Central memory CD4-positive, alpha-beta T cell (primary cell): ENCODE data around the gene GHDC.
"Not testable (repeated sequence)": the region's sequence is repeated elsewhere in the genome, so short reads cannot be mapped to it uniquely, and the experiment has no call there.

Source experiments
- DNase-seq: peaks from one replicate; pipeline ENCODE4 v3.0.0; 2022
- total RNA-seq, 3 experiments: gene quantifications; one replicate each; lab custom pipeline; 2026; lab: John Stamatoyannopoulos, UW

Gene GHDC
- total RNA-seq = 14.3 to 23.6 (median 17.7) reads per million in 3 experiments

GRCh38 chr17:42193969-42194899 is at the start of gene GHDC:
Gene GHDC, minus strand, starts transcription at chr17:42194494. Its CDS starts 913 bp downstream, at chr17:42193581.
- peak; percentile 72 for DNase-seq

DNA sequence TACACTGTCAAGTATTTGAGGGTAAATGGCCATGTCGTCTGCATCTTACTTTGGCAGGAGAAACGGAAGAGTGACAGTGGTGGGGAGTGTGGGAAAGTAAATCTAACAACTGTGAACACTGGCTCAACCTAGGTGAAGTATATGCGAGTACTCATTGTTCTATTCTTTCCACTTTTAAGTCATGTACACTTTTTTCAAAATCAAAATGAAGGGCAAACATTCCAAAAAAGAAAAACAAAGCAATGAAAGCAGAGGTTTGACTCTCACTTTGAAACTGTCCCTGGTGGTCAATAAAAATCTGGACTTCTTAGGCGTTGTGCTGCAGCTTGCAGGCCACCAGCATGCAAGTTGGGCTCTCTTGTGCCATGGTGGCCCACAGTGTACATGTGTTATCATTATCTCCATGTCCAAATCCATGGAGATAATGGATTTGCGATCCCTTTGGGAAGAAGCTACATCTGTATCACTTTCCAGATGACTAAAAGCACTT is 49.2 kb upstream of the GHDC start:
- no peak for DNase-seq

- no peak for DNase-seq
These were observed 47.6 kb upstream of the GHDC start for GRCh38 chr17:42241871-42242270.

DNA sequence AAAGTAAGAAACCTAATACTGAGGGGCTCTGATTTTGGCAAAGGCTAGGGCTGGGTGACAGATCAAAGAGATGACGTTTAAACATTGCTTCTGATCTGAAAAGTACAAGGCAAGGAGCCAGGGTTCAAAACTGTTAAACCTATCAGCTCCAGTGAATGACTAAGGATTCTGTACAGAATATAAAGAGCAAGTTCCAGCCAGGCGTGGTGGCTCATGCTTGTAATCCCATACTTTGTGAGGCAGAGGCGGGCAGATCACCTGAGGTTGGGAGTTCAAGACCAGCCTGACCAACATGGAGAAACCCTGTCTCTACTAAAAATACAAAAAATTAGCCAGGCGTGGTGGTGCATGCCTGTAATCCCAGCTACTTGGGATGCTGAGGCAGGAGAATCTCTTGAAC is 46.6 kb upstream of the GHDC start:
- DNase-seq = not testable (repeated sequence)

- DNase-seq = no peak
These were observed 45.9 kb upstream of the GHDC start for GRCh38 chr17:42240201-42240600.

- DNase-seq = not testable (repeated sequence)
These were observed 45.3 kb upstream of the GHDC start for GRCh38 chr17:42239576-42239975.

GRCh38 chr17:42236760-42237159 is 42.5 kb upstream of the GHDC start:
- no peak for DNase-seq

DNA sequence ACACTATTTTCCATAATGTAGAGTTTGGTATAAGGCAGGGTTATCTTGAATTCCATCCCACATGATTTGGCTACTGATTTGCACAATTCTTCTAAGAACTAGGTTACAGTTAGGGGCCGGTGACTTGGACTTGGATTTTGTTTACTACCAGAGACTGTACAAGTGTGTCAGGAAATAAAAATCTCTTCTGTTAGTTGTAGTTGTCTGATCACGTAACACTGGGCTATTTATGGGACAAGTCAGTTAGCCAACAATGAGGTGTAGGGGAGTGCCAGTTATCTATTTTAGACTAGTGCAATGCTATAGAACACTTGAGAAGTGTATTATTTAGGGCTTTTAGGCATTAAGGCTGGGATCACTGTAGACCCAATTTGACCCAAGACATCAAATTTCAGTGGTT is 39.7 kb upstream of the GHDC start:
- no peak for DNase-seq

- no peak for DNase-seq
These were observed 38.9 kb upstream of the GHDC start for GRCh38 chr17:42233156-42233555.

- no peak for DNase-seq
These were observed 35.9 kb upstream of the GHDC start for GRCh38 chr17:42230225-42230624.

GRCh38 chr17:42227849-42228700 is 33.8 kb upstream of the GHDC start:
- DNase-seq = no peak

GRCh38 chr17:42225646-42226045 is 31.4 kb upstream of the GHDC start:
- no peak for DNase-seq

- no peak for DNase-seq
These were observed 30.4 kb upstream of the GHDC start for GRCh38 chr17:42224651-42225050.

GRCh38 chr17:42221886-42222745 is 27.8 kb upstream of the GHDC start:
- DNase-seq = peak; percentile 59

- not testable (repeated sequence) for DNase-seq
These were observed 25.0 kb upstream of the GHDC start for GRCh38 chr17:42219280-42219679.

DNA sequence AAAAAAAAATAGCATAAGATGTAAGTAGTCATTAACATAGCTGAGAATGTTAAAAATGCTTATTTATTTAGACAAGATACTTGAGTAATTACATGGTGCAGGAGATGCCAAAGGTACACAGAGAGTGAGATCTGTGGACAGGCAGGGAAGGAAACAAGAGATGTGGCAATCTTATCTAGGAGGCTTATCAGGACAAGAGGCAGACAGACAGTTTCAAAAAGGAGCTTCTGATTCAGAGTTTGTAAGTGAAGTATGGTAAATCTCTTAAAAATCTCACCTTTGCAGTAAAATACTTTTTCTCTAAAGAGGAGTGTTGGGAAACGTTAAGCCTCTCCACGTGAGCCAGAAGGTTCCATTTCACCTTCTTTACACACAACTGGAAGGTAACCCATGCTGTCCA is 19.9 kb upstream of the GHDC start:
- no peak for DNase-seq

DNA sequence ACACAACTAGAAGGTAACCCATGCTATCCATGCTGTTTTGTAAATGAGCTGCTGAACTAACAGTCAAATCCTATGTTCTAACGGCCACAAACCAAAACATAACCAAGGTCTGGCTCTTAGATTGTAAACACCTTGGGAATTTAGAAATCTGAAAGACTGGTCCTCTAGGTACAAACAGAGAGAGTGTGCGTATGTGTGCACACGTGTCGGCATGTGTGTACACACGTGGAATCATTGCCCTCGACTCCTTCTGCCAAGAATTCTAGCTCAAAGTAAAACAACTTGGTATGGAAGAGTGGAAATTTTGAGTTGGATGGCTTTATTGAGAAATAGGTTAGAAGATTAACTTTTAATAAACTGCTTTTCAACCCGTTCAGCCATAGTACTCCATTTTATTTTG is 18.1 kb upstream of the GHDC start:
- DNase-seq = no peak

DNA sequence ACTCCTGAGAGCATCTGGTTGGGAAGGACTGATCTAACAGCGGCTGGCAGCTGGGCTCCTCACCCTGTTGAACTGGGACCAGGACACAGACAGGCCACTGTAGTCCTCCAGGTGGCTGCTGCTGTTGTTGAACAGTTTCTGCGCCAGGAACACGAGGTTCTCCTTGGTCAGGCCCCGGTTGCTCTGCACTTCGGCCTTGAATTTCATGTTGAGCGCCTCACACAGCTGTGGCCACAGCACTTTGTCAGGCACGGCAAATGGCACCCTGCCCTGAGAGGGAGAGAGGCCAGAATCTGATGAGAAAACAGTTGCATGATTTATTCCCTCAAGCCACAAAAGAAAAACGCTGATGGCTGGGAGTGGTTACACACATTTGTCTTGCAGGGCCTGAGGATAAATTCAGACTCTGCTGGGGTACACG is 17.6 kb upstream of the GHDC start:
- DNase-seq = not testable (repeated sequence)

DNA sequence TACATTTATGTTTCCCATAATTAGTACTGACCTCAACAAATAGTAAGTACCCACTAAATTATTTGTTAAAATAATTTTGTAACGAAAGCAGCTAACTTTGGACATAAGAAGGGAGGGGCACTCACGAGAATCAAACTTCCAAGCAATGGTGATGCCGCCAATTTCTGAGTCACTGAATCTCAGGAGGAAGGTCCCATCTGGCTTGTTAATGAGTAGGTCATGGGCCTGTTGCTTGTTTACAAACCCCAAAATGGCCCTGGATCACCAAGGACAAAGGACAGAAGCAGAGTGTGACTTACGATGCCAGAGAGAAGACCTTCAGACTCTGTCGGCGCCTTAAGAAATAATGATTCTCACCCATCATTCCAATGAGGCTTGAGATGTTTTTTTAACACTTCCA is 15.8 kb upstream of the GHDC start:
- no peak for DNase-seq

GRCh38 chr17:42206153-42206612 is 11.9 kb upstream of the GHDC start:
- not testable (repeated sequence) for DNase-seq

DNA sequence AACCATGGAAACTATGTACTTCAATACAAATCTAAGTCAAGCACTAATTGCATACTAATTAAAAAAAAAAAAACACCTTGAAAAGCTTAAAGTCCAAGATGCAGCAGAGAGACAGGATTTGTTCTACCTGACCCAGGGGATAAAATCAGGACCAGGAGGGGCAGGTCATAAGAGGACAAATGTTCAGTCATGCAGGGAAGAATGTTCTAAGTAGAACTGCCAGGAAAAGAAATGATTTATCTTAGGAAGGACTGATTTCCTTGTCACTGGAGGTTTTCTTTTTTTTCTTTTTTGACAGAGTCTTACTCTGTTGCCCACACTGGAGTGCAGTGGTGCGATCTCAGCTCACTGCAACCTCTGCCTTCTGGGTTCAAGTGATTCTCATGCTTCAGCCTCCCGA is 9.1 kb upstream of the GHDC start:
- no peak for DNase-seq

- no peak for DNase-seq
These were observed 8.4 kb upstream of the GHDC start for GRCh38 chr17:42202696-42203095.
